ENCODE data around the gene PIK3C2B.
"Not testable (repeated sequence)": the region's sequence is repeated elsewhere in the genome, so short reads cannot be mapped to it uniquely, and the experiment has no call there.

Gene PIK3C2B

GRCh38 chr1:204507317-204508105, 12.9 kb upstream of the PIK3C2B start:
- peak; percentile 74 for DNase-seq

GRCh38 chr1:204506969-204507316, 12.3 kb upstream of the PIK3C2B start:
- DNase-seq: peak; percentile 94

- DNase-seq: peak; percentile 88
Measured at GRCh38 chr1:204506201-204506968, 11.8 kb upstream of the PIK3C2B start.

GRCh38 chr1:204505674-204506200, 11.1 kb upstream of the PIK3C2B start:
- no peak for DNase-seq

GRCh38 chr1:204503913-204504519, 9.4 kb upstream of the PIK3C2B start:
- DNase-seq: no peak

- no peak for DNase-seq
Measured at GRCh38 chr1:204503122-204503912, 8.7 kb upstream of the PIK3C2B start.

GRCh38 chr1:204502241-204502640, 7.6 kb upstream of the PIK3C2B start:
- DNase-seq: no peak

- DNase-seq: no peak
Measured at GRCh38 chr1:204499511-204500468, 5.2 kb upstream of the PIK3C2B start.

GRCh38 chr1:204498981-204499380, 4.4 kb upstream of the PIK3C2B start:
- DNase-seq: no peak

- no peak for DNase-seq
Measured at GRCh38 chr1:204495777-204496176, 1.2 kb upstream of the PIK3C2B start.

- DNase-seq: no peak
Measured at GRCh38 chr1:204495078-204495753, 611 bp upstream of the PIK3C2B start.

GRCh38 chr1:204493984-204494280, 673 bp downstream of the PIK3C2B start:
- DNase-seq: peak; percentile 58

- peak; percentile 85 for DNase-seq
Measured at GRCh38 chr1:204493145-204493983, 1.2 kb downstream of the PIK3C2B start.

- DNase-seq: no peak
Measured at GRCh38 chr1:204491655-204492054, 3.0 kb downstream of the PIK3C2B start.

GRCh38 chr1:204487256-204487615, 7.4 kb downstream of the PIK3C2B start:
- DNase-seq: no peak

GRCh38 chr1:204486513-204487255, 7.9 kb downstream of the PIK3C2B start:
- not testable (repeated sequence) for DNase-seq

GRCh38 chr1:204483791-204484190, 10.8 kb downstream of the PIK3C2B start:
- no peak for DNase-seq

GRCh38 chr1:204480515-204480914, 14.1 kb downstream of the PIK3C2B start:
- DNase-seq: peak; percentile 58

- DNase-seq: no peak
Measured at GRCh38 chr1:204479387-204480136, 15.0 kb downstream of the PIK3C2B start.
